Measurements from ENCODE around the gene CFAP20DC.

GRCh38 chr3:58897646-58898045 is 152.2 kb downstream of the CFAP20DC start:
- TF ChIP-seq CTCF (IDR thresholded peaks at IDR 0.05) (no peak), POLR2AphosphoS5 (IDR thresholded peaks at IDR 0.05; ENCODE audit: insufficient read depth in 1 of 2, low read depth in 1 of 2) (no peak), POLR2A (IDR thresholded peaks at IDR 0.05) (no peak)

All from vagina (tissue), 2 donors.